ENCODE data around the gene NDST1. TPM values are rescaled to one million over a fixed set of nuclear protein-coding genes. Genes with fewer than 3 reads are reported as not detected.
A peak's percentile ranks its signal among the peaks of the same experiment; 100 is the strongest.

NDST1 gene
- total RNA-seq, 2 experiments from 2014 or later, result 9.5 to 26.6 TPM

- peaks cover 5% of the 10 kb centered on the region for H3K4me1 ChIP-seq (ENCODE audit: insufficient read depth, low read length, poor library complexity, severe bottlenecking)
- ChIA-PET POLR2A (no interaction called here), CTCF (ENCODE audit: unreplicated experiment) (interaction anchor here (0.6 kb wide), 1 partner anchor 52 kb away, joined by 3 read pairs; no protein-coding TSS in a partner anchor)
- no peak overlapping the region for H3K27ac ChIP-seq (ENCODE audit: low read depth, low read length, poor library complexity, severe bottlenecking)
- H3K4me3 ChIP-seq (ENCODE audit: low read depth, low read length, poor library complexity, severe bottlenecking), result no peak overlapping the region
- H2AFZ ChIP-seq (ENCODE audit: low read length), result no peak overlapping the region
- no peak for DNase-seq (ENCODE audit: low spot score)
- no peaks in the 10 kb centered on the region for H3K9me3 ChIP-seq (ENCODE audit: low read length)
- H3K79me2 ChIP-seq (ENCODE audit: insufficient read depth, low read depth, low read length), result no peaks in the 10 kb centered on the region
- intact Hi-C loops (cut with micrococcal nuclease; ENCODE audit: unreplicated experiment), result no loop called here
- no TSS peak for BruUV-seq (replicated peaks)
- H3K9me2 ChIP-seq (ENCODE audit: insufficient read depth, low read length), result no peaks in the 10 kb centered on the region
- H4K20me1 ChIP-seq (ENCODE audit: insufficient read depth, low read length), result no peaks in the 10 kb centered on the region
- no peak overlapping the region for H3K4me2 ChIP-seq (ENCODE audit: low read length)
- no peak for TF ChIP-seq CTCF (conservative IDR thresholded peaks at IDR 0.05; ENCODE audit: low read length)
- peaks cover 49% of the 10 kb centered on the region for H3K36me3 ChIP-seq (ENCODE audit: insufficient read depth, low read length)
Measured at GRCh38 chr5:150541895-150542294, 34.0 kb downstream of the NDST1 start.

GRCh38 chr5:150542933-150543445, 35.1 kb downstream of the NDST1 start:
- TF ChIP-seq EZH2phosphoT487 (IDR thresholded peaks at IDR 0.05; ENCODE audit: borderline replicate concordance, low read depth, low read length) (no peak), CTCF (conservative IDR thresholded peaks at IDR 0.05; ENCODE audit: low read length) (no peak)
- CTCF ChIA-PET (ENCODE audit: unreplicated experiment), result interaction anchor here (0.6 to 2.5 kb wide), 2 partner anchors 62 to 84 kb away, joined by 3 to 7 read pairs; no protein-coding TSS in a partner anchor

GRCh38 chr5:150544611-150545219, 36.8 kb downstream of the NDST1 start:
- no peaks in the 10 kb centered on the region for H3K9me2 ChIP-seq (ENCODE audit: insufficient read depth, low read length)
- no TSS peak for BruUV-seq (replicated peaks)
- H3K27ac ChIP-seq (ENCODE audit: low read depth, low read length, poor library complexity, severe bottlenecking), result no peak overlapping the region
- intact Hi-C loops (cut with micrococcal nuclease; ENCODE audit: unreplicated experiment), result loop anchor here (1.0 kb wide), 2 partner anchors 57 to 85 kb away; no protein-coding TSS in a partner anchor
- no peak overlapping the region for H2AFZ ChIP-seq (ENCODE audit: low read length)
- H3K4me1 ChIP-seq (ENCODE audit: insufficient read depth, low read length, poor library complexity, severe bottlenecking), result peaks cover 5% of the 10 kb centered on the region
- no peak overlapping the region for H3K4me3 ChIP-seq (ENCODE audit: low read depth, low read length, poor library complexity, severe bottlenecking)
- peak; percentile 86 for DNase-seq (ENCODE audit: low spot score)
- H3K4me2 ChIP-seq (ENCODE audit: low read length), result no peak overlapping the region
- no peaks in the 10 kb centered on the region for H3K9me3 ChIP-seq (ENCODE audit: low read length)
- CTCF ChIA-PET (ENCODE audit: unreplicated experiment), result interaction anchor here (0.9 to 2.5 kb wide), 4 partner anchors 13 to 86 kb away, joined by 3 to 7 read pairs (median 4); no protein-coding TSS in a partner anchor
- no peaks in the 10 kb centered on the region for H3K79me2 ChIP-seq (ENCODE audit: insufficient read depth, low read depth, low read length)
- POLR2A ChIA-PET, result interaction anchor here (0.6 to 1.3 kb wide), 2 partner anchors 55 to 65 kb away, joined by 3 to 4 read pairs; no protein-coding TSS in a partner anchor
- H3K36me3 ChIP-seq (ENCODE audit: insufficient read depth, low read length), result peaks cover 27% of the 10 kb centered on the region
- TF ChIP-seq EZH2phosphoT487 (IDR thresholded peaks at IDR 0.05; ENCODE audit: borderline replicate concordance, low read depth, low read length) (no peak), CTCF (conservative IDR thresholded peaks at IDR 0.05; ENCODE audit: low read length) (peak; percentile 97)
- H4K20me1 ChIP-seq (ENCODE audit: insufficient read depth, low read length), result no peaks in the 10 kb centered on the region

More at GRCh38 chr5:150542933-150543445, 35.1 kb downstream of the NDST1 start:
- H3K27ac ChIP-seq (ENCODE audit: low read depth, low read length, poor library complexity, severe bottlenecking), result no peak overlapping the region
- no peaks in the 10 kb centered on the region for H3K9me2 ChIP-seq (ENCODE audit: insufficient read depth, low read length)
- POLR2A ChIA-PET, result no interaction called here
- peaks cover 5% of the 10 kb centered on the region for H3K4me1 ChIP-seq (ENCODE audit: insufficient read depth, low read length, poor library complexity, severe bottlenecking)
- H3K9me3 ChIP-seq (ENCODE audit: low read length), result no peaks in the 10 kb centered on the region
- H3K36me3 ChIP-seq (ENCODE audit: insufficient read depth, low read length), result peaks cover 39% of the 10 kb centered on the region
- no peak overlapping the region for H3K4me3 ChIP-seq (ENCODE audit: low read depth, low read length, poor library complexity, severe bottlenecking)
- no peaks in the 10 kb centered on the region for H3K79me2 ChIP-seq (ENCODE audit: insufficient read depth, low read depth, low read length)
- no peak overlapping the region for H2AFZ ChIP-seq (ENCODE audit: low read length)
- DNase-seq (ENCODE audit: low spot score), result no peak
- intact Hi-C loops (cut with micrococcal nuclease; ENCODE audit: unreplicated experiment), result no loop called here
- H4K20me1 ChIP-seq (ENCODE audit: insufficient read depth, low read length), result no peaks in the 10 kb centered on the region
- BruUV-seq (replicated peaks), result no TSS peak
- H3K4me2 ChIP-seq (ENCODE audit: low read length), result no peak overlapping the region
